ENCODE results near the gene IGFBP7. TPM values are rescaled to one million over a fixed set of nuclear protein-coding genes. Genes with fewer than 3 reads are reported as not detected.

Gene IGFBP7
- total RNA-seq, 1 experiment from 2014 or later: 61.9 TPM

- H3K9me3 Mint-ChIP-seq (ENCODE audit: unreplicated experiment): no peaks in the 10 kb centered on the region
- POLR2A ChIA-PET: interaction anchor here (0.9 kb wide), 1 partner anchor 13 kb away, joined by 3 read pairs; no protein-coding TSS in a partner anchor
- DNase-seq (ENCODE audit: unreplicated experiment): peak; percentile 44
- intact Hi-C loops (cut with micrococcal nuclease): no loop called here
- H3K4me3 Mint-ChIP-seq (ENCODE audit: unreplicated experiment): no peak overlapping the region
- H3K27me3 Mint-ChIP-seq (ENCODE audit: insufficient read depth, unreplicated experiment): no peaks in the 10 kb centered on the region
- BruUV-seq (replicated peaks): no TSS peak
- peaks cover 38% of the 10 kb centered on the region for H3K4me1 Mint-ChIP-seq (ENCODE audit: insufficient read depth, unreplicated experiment)
- no peak for TF ChIP-seq CTCF (IDR thresholded peaks at IDR 0.05; ENCODE audit: unreplicated experiment)
- no peak overlapping the region for H3K27ac Mint-ChIP-seq (ENCODE audit: low read depth, unreplicated experiment)
- no peaks in the 10 kb centered on the region for H3K36me3 Mint-ChIP-seq (ENCODE audit: insufficient read depth, unreplicated experiment)
- CTCF ChIA-PET: interaction anchor here (1.1 to 1.7 kb wide), 2 partner anchors 10 to 33 kb away, joined by 5 to 7 read pairs; no protein-coding TSS in a partner anchor
These were observed 39.7 kb downstream of the IGFBP7 start for GRCh38 chr4:57070461-57070860.

GRCh38 chr4:57068237-57068981, 41.8 kb downstream of the IGFBP7 start:
- Mint-ChIP-seq H3K36me3 (ENCODE audit: insufficient read depth, unreplicated experiment) (peaks cover 6% of the 10 kb centered on the region), H3K4me1 (ENCODE audit: insufficient read depth, unreplicated experiment) (peaks cover 25% of the 10 kb centered on the region), H3K27ac (ENCODE audit: low read depth, unreplicated experiment) (no peak overlapping the region), H3K9me3 (ENCODE audit: unreplicated experiment) (no peaks in the 10 kb centered on the region), H3K27me3 (ENCODE audit: insufficient read depth, unreplicated experiment) (no peaks in the 10 kb centered on the region), H3K4me3 (ENCODE audit: unreplicated experiment) (no peak overlapping the region)
- CTCF ChIA-PET: interaction anchor here (1.6 kb wide), 1 partner anchor 31 kb away, joined by 4 read pairs; no protein-coding TSS in a partner anchor
- BruUV-seq (replicated peaks): no TSS peak
- no peak for DNase-seq (ENCODE audit: unreplicated experiment)
- intact Hi-C loops (cut with micrococcal nuclease): no loop called here
- POLR2A ChIA-PET: interaction anchor here (1.0 kb wide), 1 partner anchor 13 kb away, joined by 6 read pairs; no protein-coding TSS in a partner anchor
- no peak for TF ChIP-seq CTCF (IDR thresholded peaks at IDR 0.05; ENCODE audit: unreplicated experiment)

GRCh38 chr4:57065730-57066482, 44.3 kb downstream of the IGFBP7 start:
- no TSS peak for BruUV-seq (replicated peaks)
- no peaks in the 10 kb centered on the region for H3K27me3 Mint-ChIP-seq (ENCODE audit: insufficient read depth, unreplicated experiment)
- H3K4me1 Mint-ChIP-seq (ENCODE audit: insufficient read depth, unreplicated experiment): peaks cover 23% of the 10 kb centered on the region
- no peaks in the 10 kb centered on the region for H3K9me3 Mint-ChIP-seq (ENCODE audit: unreplicated experiment)
- H3K36me3 Mint-ChIP-seq (ENCODE audit: insufficient read depth, unreplicated experiment): peaks cover 6% of the 10 kb centered on the region
- DNase-seq (ENCODE audit: unreplicated experiment): no peak
- ChIA-PET CTCF (interaction anchor here (0.5 to 3.0 kb wide), 10 partner anchors 8 to 358 kb away, joined by 3 to 14 read pairs (median 3); partner anchors contain the start of gene NOA1), POLR2A (interaction anchor here (1.0 kb wide), 1 partner anchor 11 kb away, joined by 3 read pairs; no protein-coding TSS in a partner anchor)
- H3K27ac Mint-ChIP-seq (ENCODE audit: low read depth, unreplicated experiment): peak overlapping the region; percentile 21
- intact Hi-C loops (cut with micrococcal nuclease): no loop called here
- H3K4me3 Mint-ChIP-seq (ENCODE audit: unreplicated experiment): no peak overlapping the region
- no peak for TF ChIP-seq CTCF (IDR thresholded peaks at IDR 0.05; ENCODE audit: unreplicated experiment)
